Spleen (tissue), 7 donors: ENCODE measurements around the gene ANOS1.

Experiments
- POLR2A ChIP-seq, 3 donors: fragments of 450-650 bp; IDR thresholded peaks; one replicate each; pipeline ENCODE4 v1.5.1; 2017; ENCODE audit warnings: antibody characterized with exemption in 3 of 3, mild to moderate bottlenecking in 1 of 3
- TF ChIP-seq, protein P1 (sequence below), 11 experiments: fragments of 200-600 bp in 7 of 11; fragments of 450-650 bp in 4 of 11; sonication (generic) in 4 of 11; IDR thresholded peaks in 8 of 11; conservative IDR thresholded peaks in 3 of 11; 1 replicate in 7 of 11; 2 replicates in 4 of 11; pipeline versions ENCODE4 v1.4.0 to v1.8.0; 2016 to 2021; ENCODE audit warnings: antibody characterized with exemption in 11 of 11, inconsistent platforms in 4 of 11, mild to moderate bottlenecking in 1 of 11
- donor health status: DM: no; HTN: no; CAD: no; lungs with moderate emphysema.
- donor health status: DM: no; HTN: no; CAD: no.
- donor health status: DM: no; HTN: no; CAD: no.

DNA sequence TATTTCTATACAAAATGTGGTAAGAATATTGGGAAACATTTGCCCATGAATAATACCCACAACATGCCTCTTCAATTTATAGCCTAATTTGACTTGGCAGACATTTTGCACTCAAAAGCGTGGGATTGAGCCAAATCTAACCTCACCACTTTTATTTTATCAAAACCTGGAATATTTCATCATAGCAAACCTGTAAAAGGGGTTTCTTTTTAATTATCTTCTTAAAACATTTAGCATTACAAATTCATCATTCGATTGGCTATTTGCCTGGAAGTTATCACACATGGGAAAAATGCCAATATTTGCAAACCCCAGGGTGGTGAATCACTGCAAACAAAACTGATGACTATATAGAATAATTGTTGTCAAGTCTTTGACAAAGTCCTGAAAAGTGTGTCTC is 211.1 kb downstream of the ANOS1 start:
- TF ChIP-seq, protein P1, sequence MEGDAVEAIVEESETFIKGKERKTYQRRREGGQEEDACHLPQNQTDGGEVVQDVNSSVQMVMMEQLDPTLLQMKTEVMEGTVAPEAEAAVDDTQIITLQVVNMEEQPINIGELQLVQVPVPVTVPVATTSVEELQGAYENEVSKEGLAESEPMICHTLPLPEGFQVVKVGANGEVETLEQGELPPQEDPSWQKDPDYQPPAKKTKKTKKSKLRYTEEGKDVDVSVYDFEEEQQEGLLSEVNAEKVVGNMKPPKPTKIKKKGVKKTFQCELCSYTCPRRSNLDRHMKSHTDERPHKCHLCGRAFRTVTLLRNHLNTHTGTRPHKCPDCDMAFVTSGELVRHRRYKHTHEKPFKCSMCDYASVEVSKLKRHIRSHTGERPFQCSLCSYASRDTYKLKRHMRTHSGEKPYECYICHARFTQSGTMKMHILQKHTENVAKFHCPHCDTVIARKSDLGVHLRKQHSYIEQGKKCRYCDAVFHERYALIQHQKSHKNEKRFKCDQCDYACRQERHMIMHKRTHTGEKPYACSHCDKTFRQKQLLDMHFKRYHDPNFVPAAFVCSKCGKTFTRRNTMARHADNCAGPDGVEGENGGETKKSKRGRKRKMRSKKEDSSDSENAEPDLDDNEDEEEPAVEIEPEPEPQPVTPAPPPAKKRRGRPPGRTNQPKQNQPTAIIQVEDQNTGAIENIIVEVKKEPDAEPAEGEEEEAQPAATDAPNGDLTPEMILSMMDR (IDR thresholded peaks at IDR 0.05 in 8 of 11, conservative IDR thresholded peaks at IDR 0.05 in 3 of 11): no peak
- TF ChIP-seq POLR2A (IDR thresholded peaks at IDR 0.05): no peak
